HepG2 (cell line): ENCODE results near the gene ATP6V0D1. TPM values are rescaled to one million over a fixed set of nuclear protein-coding genes. Genes with fewer than 3 reads are reported as not detected.

ENCODE experiments used
- CBX5 ChIP-seq: sonication (generic); formaldehyde crosslinking; IDR thresholded peaks from 2 replicates; pipeline ENCODE4 v1.4.0; 2020; ENCODE audit warnings: missing genetic modification reagents, borderline replicate concordance
- FUBP1 ChIP-seq: sonication (generic); formaldehyde crosslinking; IDR thresholded peaks from 2 replicates; pipeline ENCODE4 v1.5.1; 2020; ENCODE audit warnings: missing genetic modification reagents, mild to moderate bottlenecking, borderline replicate concordance
- GATA4 ChIP-seq: sonication (generic); IDR thresholded peaks from 2 replicates; pipeline ENCODE4 v1.6.1; 2016; ENCODE audit warnings: antibody characterized with exemption, low read depth, borderline replicate concordance
- HNF1A ChIP-seq, 2 experiments: sonication (generic) in 1 of 2; formaldehyde crosslinking in 1 of 2; IDR thresholded peaks; 2 replicates each; pipeline versions ENCODE4 v1.4.0 to v1.6.1; 2016 to 2020; ENCODE audit warnings: borderline replicate concordance in 1 of 2, low read depth in 1 of 2, mild to moderate bottlenecking in 1 of 2, missing genetic modification reagents in 1 of 2
- JUN ChIP-seq: sonication (generic); formaldehyde crosslinking; IDR thresholded peaks from 2 replicates; pipeline ENCODE4 v1.4.0; 2020; ENCODE audit warnings: mild to moderate bottlenecking, missing genetic modification reagents
- ONECUT2 ChIP-seq: sonication (generic); formaldehyde crosslinking; IDR thresholded peaks from 2 replicates; pipeline ENCODE4 v1.4.0; 2020; ENCODE audit warnings: missing genetic modification reagents
- PAWR ChIP-seq: sonication (generic); formaldehyde crosslinking; IDR thresholded peaks from 2 replicates; pipeline ENCODE4 v1.4.0; 2020; ENCODE audit warnings: missing genetic modification reagents, mild to moderate bottlenecking, borderline replicate concordance
- POLR2AphosphoS2 ChIP-seq: IDR thresholded peaks from 2 replicates; pipeline ENCODE4 v1.6.1; 2011; ENCODE audit warnings: low read depth, low read length, improper control_type of control experiment
- SALL1 ChIP-seq: sonication (generic); formaldehyde crosslinking; IDR thresholded peaks from 2 replicates; pipeline ENCODE4 v1.8.0; 2022; ENCODE audit warnings: mild to moderate bottlenecking, missing genetic modification reagents
- TFE3 ChIP-seq: IDR thresholded peaks from 2 replicates; pipeline ENCODE4 v1.6.1; 2016
- ZBTB10 ChIP-seq: sonication (generic); formaldehyde crosslinking; IDR thresholded peaks from 2 replicates; pipeline ENCODE4 v1.4.0; 2020; ENCODE audit warnings: missing genetic modification reagents, borderline replicate concordance
- ZBTB7B ChIP-seq: sonication (generic); formaldehyde crosslinking; IDR thresholded peaks from 2 replicates; pipeline ENCODE4 v1.4.0; 2020; ENCODE audit warnings: missing genetic modification reagents
- ZNF709 ChIP-seq: sonication (generic); formaldehyde crosslinking; IDR thresholded peaks from 2 replicates; pipeline ENCODE4 v1.5.0; 2020; ENCODE audit warnings: mild to moderate bottlenecking, missing genetic modification reagents
- ZNF737 ChIP-seq: sonication (generic); formaldehyde crosslinking; IDR thresholded peaks from 2 replicates; pipeline ENCODE4 v1.5.0; 2020; ENCODE audit warnings: missing genetic modification reagents, mild to moderate bottlenecking, borderline replicate concordance
- ZNF746 ChIP-seq: sonication (generic); formaldehyde crosslinking; IDR thresholded peaks from 2 replicates; pipeline ENCODE4 v1.8.0; 2022; ENCODE audit warnings: mild to moderate bottlenecking, missing genetic modification reagents
- ZNF800 ChIP-seq: sonication (generic); formaldehyde crosslinking; IDR thresholded peaks from 2 replicates; pipeline ENCODE4 v1.4.0; 2020; ENCODE audit warnings: missing genetic modification reagents
- polyA plus RNA-seq, 8 experiments: library from polyadenylated mRNA; depleted of rRNA in 3 of 8; stranded (reverse) in 7 of 8; unstranded in 1 of 8; fragments of >200 nt; fragmentation: Illumina TruSeq in 4 of 8; extraction: Trizol in 4 of 8; gene quantifications; 2 replicates each; pipeline versions ENCODE4 v1.2.1 to v1.2.3, GENCODE V29; 2011 to 2016; ENCODE audit warnings: low read depth in 4 of 8, missing spikeins in 1 of 8, mixed read lengths in 1 of 8; ENCODE audit not compliant: insufficient read depth in 1 of 8
- total RNA-seq, 5 experiments: library from RNA; depleted of rRNA; stranded (reverse); fragments of >200 nt; fragmentation: Illumina TruSeq; extraction: Trizol; gene quantifications; 2 replicates each; pipeline ENCODE4 v1.2.3, GENCODE V29; 2016; ENCODE audit warnings: low read depth in 1 of 5

ATP6V0D1 gene
- total and polyA plus RNA-seq, 2 of the 13 experiments (the other 11 are each of a cell fraction or from before 2014, with no cell fraction given): 51.1 to 61.3 TPM

GRCh38 chr16:67528222-67528869 is 47.4 kb upstream of the ATP6V0D1 start, which contains the start of gene RIPOR1 (continued):
- TF ChIP-seq GATA4: no peak
- TF ChIP-seq ZBTB7B (CRISPR knock-in tag): peak; percentile 89; the same call in 1 of the 2 replicates
- no peak for TF ChIP-seq POLR2AphosphoS2
- TF ChIP-seq ZNF800 (CRISPR knock-in tag): 0 out of 2 replicates have a peak, but pooled peaks have one; percentile 71
- peak; percentile 11; the same call in 1 of the 2 replicates for TF ChIP-seq ZBTB10 (CRISPR knock-in tag)
- TF ChIP-seq CBX5: no peak
- no peak for TF ChIP-seq PAWR (CRISPR knock-in tag)
- TF ChIP-seq JUN (CRISPR knock-in tag): no peak
- TF ChIP-seq TFE3: 0 out of 2 replicates have a peak, but pooled peaks have one; percentile 13
- no peak for TF ChIP-seq ZNF709 (CRISPR knock-in tag)
- no peak for TF ChIP-seq FUBP1
- TF ChIP-seq ONECUT2 (CRISPR knock-in tag): no peak
- TF ChIP-seq ZNF737 (CRISPR knock-in tag): no peak
- no peak for TF ChIP-seq HNF1A (IDR thresholded peaks at IDR 0.05; ENCODE audit: low read depth)
- TF ChIP-seq HNF1A (CRISPR knock-in tag; IDR thresholded peaks at IDR 0.05; ENCODE audit: borderline replicate concordance): no peak
- no peak for TF ChIP-seq SALL1 (CRISPR knock-in tag)
- TF ChIP-seq ZNF746 (CRISPR knock-in tag): no peak
